ENCODE results near the gene BEND5. TPM values are rescaled to one million over a fixed set of nuclear protein-coding genes. Genes with fewer than 3 reads are reported as not detected.

The BEND5 gene
- total RNA-seq, 4 donors from 2014 or later, result 1.5 to 1.9 TPM; not detected in 2

DNA sequence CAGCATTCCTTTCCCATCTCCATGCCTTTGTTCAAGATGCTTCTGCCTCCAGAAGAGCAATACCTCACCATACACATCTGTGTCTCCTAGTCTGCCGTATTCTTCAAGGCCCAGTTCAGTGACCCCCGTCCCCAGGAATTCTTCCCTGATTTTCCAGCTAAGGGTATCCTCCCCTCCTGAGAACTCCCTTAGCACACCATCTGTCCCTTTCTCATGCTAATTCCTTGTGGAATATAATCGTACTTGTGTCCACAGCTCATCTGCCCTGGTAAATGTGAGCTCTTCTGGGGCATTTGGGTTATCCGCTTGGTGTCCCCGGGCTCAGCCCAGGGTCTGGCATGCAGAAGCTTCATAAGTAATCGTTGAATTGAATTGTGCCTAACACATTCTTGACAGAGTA is 40.9 kb downstream of the BEND5 start:
- H3K36me3 ChIP-seq, result no peaks in the 10 kb centered on the region
- 79 to 88% methylated on average over 3 to 6 of the region's 6 CpGs for WGBS, 2 donors (ENCODE audit: low coverage in 1 of 2)
- no peak for DNase-seq
- H3K4me3 ChIP-seq, result no peak overlapping the region
- in situ Hi-C loops (cut with MboI; ENCODE audit: low pct_ligation_motif_present in 1 of 4, low pct_unique_long_range_greater_than_20kb in 1 of 4, low sequenced_read_pairs in 3 of 4), result no loop called here
- intact Hi-C loops (cut with DNase I; ENCODE audit: low total_unique reads), result no loop called here
- H3K9me3 ChIP-seq, result no peaks in the 10 kb centered on the region
- no peaks in the 10 kb centered on the region for H3K4me1 ChIP-seq
- TF ChIP-seq EP300 (IDR thresholded peaks at IDR 0.05; ENCODE audit: low read depth), result no peak
- no peak for TF ChIP-seq CTCF (IDR thresholded peaks at IDR 0.05)
- TF ChIP-seq POLR2A (IDR thresholded peaks at IDR 0.05), result no peak
- TF ChIP-seq POLR2AphosphoS5 (IDR thresholded peaks at IDR 0.05), result no peak
- H3K27me3 ChIP-seq, result no peaks in the 10 kb centered on the region
- no peak overlapping the region for H3K27ac ChIP-seq

DNA sequence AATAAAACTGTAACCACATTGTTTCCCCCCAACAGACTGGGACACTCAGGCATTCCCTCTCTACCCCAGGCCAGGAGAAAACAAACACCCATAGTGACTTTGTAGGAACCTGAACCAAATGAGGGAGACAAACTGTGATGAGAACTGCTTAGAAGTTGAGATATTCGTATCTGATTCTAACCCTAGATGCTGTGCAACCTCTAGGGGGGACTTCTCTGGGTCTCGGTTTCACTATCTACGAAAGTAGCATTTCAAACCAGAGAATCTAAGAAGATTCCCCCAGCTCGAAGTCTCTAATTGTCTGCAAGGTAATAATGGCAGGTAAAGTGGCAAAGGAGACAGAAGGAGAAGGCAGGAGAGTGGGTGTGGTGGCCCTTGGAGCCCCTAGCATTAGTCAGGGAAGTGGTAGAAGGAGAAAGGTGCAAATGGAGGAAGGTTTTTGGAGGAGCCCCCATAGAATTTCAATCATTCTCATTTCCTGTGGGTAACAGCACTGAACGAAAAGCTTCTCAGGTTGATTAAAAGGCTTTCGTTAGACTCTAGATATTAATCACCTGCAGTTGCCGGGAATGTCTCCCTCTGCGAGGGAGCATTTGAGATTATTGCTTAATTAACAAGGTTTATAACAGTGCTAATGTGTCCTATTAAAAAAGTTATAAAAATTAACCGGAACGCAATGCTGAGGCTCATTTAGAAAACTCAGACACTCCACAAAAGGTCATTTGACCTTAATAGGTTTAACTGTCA is 46.4 kb downstream of the BEND5 start:
- Histone ChIP-seq H3K27ac (no peak overlapping the region), H3K4me3 (no peak overlapping the region), H3K9me3 (no peaks in the 10 kb centered on the region), H3K27me3 (no peaks in the 10 kb centered on the region), H3K4me1 (no peaks in the 10 kb centered on the region), H3K36me3 (no peaks in the 10 kb centered on the region)
- intact Hi-C loops (cut with DNase I; ENCODE audit: low total_unique reads), result no loop called here
- 71 to 75% methylated on average over 4 to 10 of the region's 10 CpGs for WGBS, 2 donors (ENCODE audit: low coverage in 1 of 2)
- TF ChIP-seq EP300 (IDR thresholded peaks at IDR 0.05; ENCODE audit: low read depth) (no peak), POLR2A (IDR thresholded peaks at IDR 0.05) (no peak), POLR2AphosphoS5 (IDR thresholded peaks at IDR 0.05) (no peak), CTCF (IDR thresholded peaks at IDR 0.05) (no peak)
- in situ Hi-C loops (cut with MboI; ENCODE audit: low pct_ligation_motif_present in 1 of 4, low pct_unique_long_range_greater_than_20kb in 1 of 4, low sequenced_read_pairs in 3 of 4), result no loop called here
- DNase-seq, result no peak

DNA sequence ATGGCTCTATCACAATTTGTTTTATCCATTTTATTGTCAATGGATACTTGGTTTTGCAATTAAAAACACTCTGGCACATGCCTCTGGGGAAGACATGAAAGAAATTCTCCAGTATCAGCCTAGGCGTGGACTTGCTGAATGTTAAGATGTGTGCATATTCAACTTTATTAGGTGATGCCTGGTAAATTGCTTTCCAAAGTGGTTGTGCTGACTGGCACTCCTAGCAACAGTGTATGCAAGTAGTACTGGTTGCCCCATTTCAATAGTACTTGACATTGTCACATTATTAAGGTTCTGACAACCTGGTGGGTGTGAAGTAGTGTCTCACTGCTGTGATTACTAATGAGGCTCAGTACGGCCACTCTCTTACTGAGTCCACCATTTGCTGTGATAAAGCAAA is 48.1 kb downstream of the BEND5 start:
- no peak for DNase-seq
- WGBS, 2 donors (ENCODE audit: low coverage in 1 of 2), result 75 to 83% methylated on average over 1 to 2 of the region's 2 CpGs
- intact Hi-C loops (cut with DNase I; ENCODE audit: low total_unique reads) (no loop called here), in situ Hi-C loops (cut with MboI; ENCODE audit: low pct_ligation_motif_present in 1 of 4, low pct_unique_long_range_greater_than_20kb in 1 of 4, low sequenced_read_pairs in 3 of 4) (no loop called here)
- H3K27me3 ChIP-seq, result no peaks in the 10 kb centered on the region
- H3K27ac ChIP-seq, result no peak overlapping the region
- H3K36me3 ChIP-seq, result no peaks in the 10 kb centered on the region
- no peak for TF ChIP-seq POLR2A (IDR thresholded peaks at IDR 0.05)
- no peak for TF ChIP-seq EP300 (IDR thresholded peaks at IDR 0.05; ENCODE audit: low read depth)
- no peak for TF ChIP-seq POLR2AphosphoS5 (IDR thresholded peaks at IDR 0.05)
- TF ChIP-seq CTCF (IDR thresholded peaks at IDR 0.05), result no peak
- H3K4me1 ChIP-seq, result no peaks in the 10 kb centered on the region
- no peaks in the 10 kb centered on the region for H3K9me3 ChIP-seq
- H3K4me3 ChIP-seq, result no peak overlapping the region

DNA sequence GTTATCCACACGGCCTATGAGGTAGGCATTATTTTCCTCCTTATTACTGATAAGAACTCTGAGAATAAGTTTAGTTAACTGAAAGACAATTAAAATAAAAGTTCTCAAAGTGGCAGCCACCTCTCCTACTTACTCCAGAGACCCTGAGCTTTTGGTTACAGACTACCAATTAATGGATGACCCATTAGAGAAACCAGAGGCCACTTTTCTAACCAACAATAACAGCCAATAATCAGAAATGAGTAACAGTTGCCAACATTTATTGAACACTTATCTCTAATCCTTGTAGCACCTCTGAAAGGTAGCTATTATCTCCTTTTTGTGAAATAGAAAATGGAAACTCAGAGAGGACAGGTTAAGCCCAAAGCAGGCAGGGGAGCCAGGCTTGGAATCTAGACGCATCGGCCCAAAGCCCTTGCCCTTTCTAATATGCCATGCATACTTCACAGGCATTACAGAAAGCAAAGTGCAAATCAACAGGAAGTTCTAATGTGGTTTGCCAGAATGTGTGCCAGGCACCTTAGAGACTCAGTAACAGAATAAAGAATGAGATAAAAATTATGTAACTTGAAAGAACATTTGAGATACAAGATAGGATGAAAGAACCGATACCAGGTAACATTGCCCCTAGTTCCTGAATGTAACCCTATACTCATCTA is 50.0 kb downstream of the BEND5 start:
- TF ChIP-seq POLR2A (IDR thresholded peaks at IDR 0.05) (no peak), CTCF (IDR thresholded peaks at IDR 0.05) (no peak), EP300 (IDR thresholded peaks at IDR 0.05; ENCODE audit: low read depth) (no peak), POLR2AphosphoS5 (IDR thresholded peaks at IDR 0.05) (no peak)
- WGBS, 2 donors (ENCODE audit: low coverage in 1 of 2), result 89 to 94% methylated on average over 4 of the region's 4 CpGs
- in situ Hi-C loops (cut with MboI; ENCODE audit: low pct_ligation_motif_present in 1 of 4, low pct_unique_long_range_greater_than_20kb in 1 of 4, low sequenced_read_pairs in 3 of 4) (no loop called here), intact Hi-C loops (cut with DNase I; ENCODE audit: low total_unique reads) (no loop called here)
- no peaks in the 10 kb centered on the region for H3K4me1 ChIP-seq
- no peaks in the 10 kb centered on the region for H3K27me3 ChIP-seq
- no peak for DNase-seq
- no peaks in the 10 kb centered on the region for H3K9me3 ChIP-seq
- no peak overlapping the region for H3K4me3 ChIP-seq
- H3K27ac ChIP-seq, result no peak overlapping the region
- H3K36me3 ChIP-seq, result no peaks in the 10 kb centered on the region

Measured in transverse colon (tissue), 4 donors.